Measurements from ENCODE around the gene MYOM1.

- no peak for TF ChIP-seq CTCF (conservative IDR thresholded peaks at IDR 0.05)
- TF ChIP-seq ZFX (IDR thresholded peaks at IDR 0.05): no peak
Measured at GRCh38 chr18:3162181-3162580, 57.6 kb downstream of the MYOM1 start.
